B cell (primary cell): ENCODE results near the gene SUGCT.

Source experiments
- EZH2 ChIP-seq: IDR thresholded peaks from 2 replicates; pipeline ENCODE4 v1.6.1; 2012; ENCODE audit warnings: borderline replicate concordance, low read depth, mild to moderate bottlenecking, moderate library complexity, low read length; ENCODE audit not compliant: insufficient read depth, poor library complexity, severe bottlenecking
- TF ChIP-seq, protein P1 (sequence below): fragments of 200-600 bp; IDR thresholded peaks from one replicate; pipeline ENCODE4 v1.8.0; 2022; ENCODE audit warnings: antibody characterized with exemption, mild to moderate bottlenecking

- no peak for TF ChIP-seq EZH2
- TF ChIP-seq, protein P1, sequence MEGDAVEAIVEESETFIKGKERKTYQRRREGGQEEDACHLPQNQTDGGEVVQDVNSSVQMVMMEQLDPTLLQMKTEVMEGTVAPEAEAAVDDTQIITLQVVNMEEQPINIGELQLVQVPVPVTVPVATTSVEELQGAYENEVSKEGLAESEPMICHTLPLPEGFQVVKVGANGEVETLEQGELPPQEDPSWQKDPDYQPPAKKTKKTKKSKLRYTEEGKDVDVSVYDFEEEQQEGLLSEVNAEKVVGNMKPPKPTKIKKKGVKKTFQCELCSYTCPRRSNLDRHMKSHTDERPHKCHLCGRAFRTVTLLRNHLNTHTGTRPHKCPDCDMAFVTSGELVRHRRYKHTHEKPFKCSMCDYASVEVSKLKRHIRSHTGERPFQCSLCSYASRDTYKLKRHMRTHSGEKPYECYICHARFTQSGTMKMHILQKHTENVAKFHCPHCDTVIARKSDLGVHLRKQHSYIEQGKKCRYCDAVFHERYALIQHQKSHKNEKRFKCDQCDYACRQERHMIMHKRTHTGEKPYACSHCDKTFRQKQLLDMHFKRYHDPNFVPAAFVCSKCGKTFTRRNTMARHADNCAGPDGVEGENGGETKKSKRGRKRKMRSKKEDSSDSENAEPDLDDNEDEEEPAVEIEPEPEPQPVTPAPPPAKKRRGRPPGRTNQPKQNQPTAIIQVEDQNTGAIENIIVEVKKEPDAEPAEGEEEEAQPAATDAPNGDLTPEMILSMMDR, result no peak
Measured at GRCh38 chr7:40899636-40900507, 765.1 kb downstream of the SUGCT start.
